HG03108 (cell line): ENCODE data around the gene NFKBIA.
"Not testable (repeated sequence)": the region's sequence is repeated elsewhere in the genome, so short reads cannot be mapped to it uniquely, and the experiment has no call there.

Experiments
- ATAC-seq: cut with Tn5 transposase; IDR thresholded peaks from one replicate; pipeline ENCODE4 v1.9.1; 2021; ENCODE audit warnings: moderate library complexity; ENCODE audit not compliant: unreplicated experiment

NFKBIA gene

GRCh38 chr14:35409595-35409994 lies 5.0 kb upstream of the NFKBIA start:
- ATAC-seq = no peak

GRCh38 chr14:35408026-35408425 lies 3.5 kb upstream of the NFKBIA start:
- ATAC-seq = no peak

GRCh38 chr14:35407306-35407630 lies 2.7 kb upstream of the NFKBIA start:
- ATAC-seq = no peak

- no peak for ATAC-seq
These were observed 2.2 kb upstream of the NFKBIA start for GRCh38 chr14:35406506-35407305.

GRCh38 chr14:35406090-35406489 lies 1.5 kb upstream of the NFKBIA start:
- no peak for ATAC-seq

GRCh38 chr14:35405304-35405996 lies 901 bp upstream of the NFKBIA start:
- no peak for ATAC-seq

GRCh38 chr14:35403603-35404448 lies 723 bp downstream of the NFKBIA start:
- peak; percentile 43 for ATAC-seq

- no peak for ATAC-seq
These were observed 1.4 kb downstream of the NFKBIA start for GRCh38 chr14:35403114-35403602.

- ATAC-seq = no peak
These were observed 2.0 kb downstream of the NFKBIA start for GRCh38 chr14:35402323-35403113.

GRCh38 chr14:35401422-35402265 lies 2.9 kb downstream of the NFKBIA start:
- ATAC-seq = no peak

- no peak for ATAC-seq
These were observed 3.7 kb downstream of the NFKBIA start for GRCh38 chr14:35400648-35401421.

- ATAC-seq = no peak
These were observed 5.2 kb downstream of the NFKBIA start for GRCh38 chr14:35399083-35399937.

GRCh38 chr14:35398071-35398584 lies 6.4 kb downstream of the NFKBIA start:
- no peak for ATAC-seq

- not testable (repeated sequence) for ATAC-seq
These were observed 7.9 kb downstream of the NFKBIA start for GRCh38 chr14:35396610-35397009.

GRCh38 chr14:35395283-35395682 lies 9.3 kb downstream of the NFKBIA start:
- no peak for ATAC-seq

- ATAC-seq = no peak
These were observed 10.1 kb downstream of the NFKBIA start for GRCh38 chr14:35394326-35395013.

- ATAC-seq = no peak
These were observed 10.7 kb downstream of the NFKBIA start for GRCh38 chr14:35393826-35394225.
